PC-3 (cell line): ENCODE data around the gene GTF2H1. TPM values are rescaled to one million over a fixed set of nuclear protein-coding genes. Genes with fewer than 3 reads are reported as not detected.

Source experiments
- ATAC-seq: fragments of 200-7000 bp; cut with Tn5 transposase; 2 replicates; pipeline ENCODE4 v1.9.1; 2020; ENCODE audit warnings: mild to moderate bottlenecking, moderate library complexity
- Bru-seq: library from RNA; stranded (reverse); fragments of 400-500 nt; gene quantifications from one replicate; lab custom pipeline; 2021; lab: Mats Ljungman, UMichigan
- BruChase-seq, 2 experiments: library from RNA; stranded (reverse); fragments of 400-500 nt; gene quantifications; one replicate each; lab custom pipeline; 2021; lab: Mats Ljungman, UMichigan
- BruUV-seq: library from RNA; stranded (reverse); fragments of 400-500 nt; replicated peaks from 2 replicates; lab custom pipeline; 2021; lab: Mats Ljungman, UMichigan
- CTCF ChIA-PET: fragments of 300-600 bp; sonication (Branson Sonifier 250); formaldehyde crosslinking; loops from one replicate; lab custom pipeline; 2022; ENCODE audit warnings: antibody characterized with exemption; lab: Charles Lee
- POLR2A ChIA-PET: fragments of 300-600 bp; sonication (Branson Sonifier 250); formaldehyde crosslinking; loops from one replicate; lab custom pipeline; 2022; ENCODE audit warnings: antibody characterized with exemption; ENCODE audit not compliant: unreplicated experiment; lab: Charles Lee
- DNase-seq: peaks from one replicate; pipeline ENCODE4 v3.0.0-alpha.2; 2015
- H2AFZ ChIP-seq: fragments of 300-600 bp; sonication (generic); 2 replicates; pipeline ENCODE4 v1.6.0; 2016; ENCODE audit warnings: antibody characterized with exemption, low read length
- H3F3A ChIP-seq: fragments of 300-600 bp; sonication (generic); one replicate; pipeline ENCODE4 v1.6.0; 2017; ENCODE audit warnings: antibody characterized with exemption, low read length, control low read depth, mild to moderate bottlenecking; ENCODE audit not compliant: unreplicated experiment
- H3K27ac ChIP-seq: fragments of 300-600 bp; sonication (generic); 2 replicates; pipeline ENCODE4 v1.5.1; 2016; ENCODE audit warnings: mild to moderate bottlenecking, low read length
- H3K27me3 ChIP-seq: fragments of 300-600 bp; sonication (generic); 2 replicates; pipeline ENCODE4 v1.6.1; 2016; ENCODE audit warnings: low read length, mixed read lengths
- H3K36me3 ChIP-seq: fragments of 300-600 bp; sonication (generic); 2 replicates; pipeline ENCODE4 v1.6.1; 2016; ENCODE audit warnings: low read depth, mixed run types, low read length, mixed read lengths
- H3K4me1 ChIP-seq: fragments of 300-600 bp; sonication (generic); 2 replicates; pipeline ENCODE4 v1.5.1; 2016; ENCODE audit warnings: low read length; ENCODE audit not compliant: insufficient read depth
- H3K4me2 ChIP-seq: fragments of 300-600 bp; sonication (generic); 2 replicates; pipeline ENCODE4 v1.6.0; 2016; ENCODE audit warnings: low read length
- H3K4me3 ChIP-seq: fragments of 300-600 bp; sonication (generic); 2 replicates; pipeline ENCODE4 v1.5.1; 2016; ENCODE audit warnings: mild to moderate bottlenecking, low read length, mixed read lengths
- H3K79me2 ChIP-seq: fragments of 300-600 bp; sonication (generic); 2 replicates; pipeline ENCODE4 v1.6.1; 2017; ENCODE audit warnings: low read length, mixed read lengths
- H3K9ac ChIP-seq: fragments of 300-600 bp; sonication (generic); 2 replicates; pipeline ENCODE4 v1.6.0; 2016; ENCODE audit warnings: mild to moderate bottlenecking, low read length
- H3K9me2 ChIP-seq: fragments of 300-600 bp; sonication (generic); replicated peaks from 2 replicates; pipeline ENCODE4 v1.6.1; 2016; ENCODE audit warnings: mixed run types, low read length, mixed read lengths
- H3K9me3 ChIP-seq: fragments of 300-600 bp; sonication (generic); 2 replicates; pipeline ENCODE4 v1.6.1; 2016; ENCODE audit warnings: low read length, mixed read lengths
- H4K20me1 ChIP-seq: fragments of 300-600 bp; sonication (generic); 2 replicates; pipeline ENCODE4 v1.6.1; 2016; ENCODE audit warnings: low read length, mixed read lengths
- EZH2 ChIP-seq: fragments of 300-600 bp; sonication (generic); IDR thresholded peaks from one replicate; pipeline ENCODE4 v1.6.1; 2017; ENCODE audit warnings: antibody characterized with exemption, mild to moderate bottlenecking, low read length; ENCODE audit not compliant: unreplicated experiment
- intact Hi-C: fragments of 100-400 bp; cut with micrococcal nuclease; formaldehyde crosslinking; loops from 2 replicates; pipeline ENCODE4 v1.9.0; 2023
- long read RNA-seq: library from polyadenylated mRNA; unstranded; transcript quantifications from one replicate; pipeline ENCODE4 v2.0.0, GENCODE V29; 2021; ENCODE audit not compliant: unreplicated experiment
- total RNA-seq: library from RNA; depleted of rRNA; stranded (reverse); fragments of >200 nt; gene quantifications from 2 replicates; pipeline ENCODE4 v1.2.3, GENCODE V29; 2014; rRNA removed
- TF ChIP-seq, protein P1 (sequence below): fragments of 300-600 bp; sonication (generic); conservative IDR thresholded peaks from 2 replicates; pipeline ENCODE4 v1.5.1; 2017; ENCODE audit warnings: antibody characterized with exemption, low read depth, mild to moderate bottlenecking, low read length

GTF2H1 gene
- 32.7 and 33.5 TPM in 2 replicates for total RNA-seq
- Bru-seq, nascent RNA, result percentile 83 among the genes with signal in this experiment
- percentile 89 among the genes with signal in this experiment for BruChase-seq, experiment 1, labeled RNA remaining after a 6-hour chase
- percentile 87 among the genes with signal in this experiment for BruChase-seq, experiment 2, labeled RNA remaining after a 2-hour chase
- long read RNA-seq, transcript GTF2H1-203 (16 exons, 2,707 nt), result minor isoform, 5 of 114 reads
- long read RNA-seq, transcript GTF2H1-201 (15 exons, 2,982 nt), result major isoform, 79 of 114 reads
- long read RNA-seq, partial matches to known transcripts, result 13 of 114 reads
- long read RNA-seq, other reads (novel, unspliced or antisense), result 15 of 114 reads

DNA sequence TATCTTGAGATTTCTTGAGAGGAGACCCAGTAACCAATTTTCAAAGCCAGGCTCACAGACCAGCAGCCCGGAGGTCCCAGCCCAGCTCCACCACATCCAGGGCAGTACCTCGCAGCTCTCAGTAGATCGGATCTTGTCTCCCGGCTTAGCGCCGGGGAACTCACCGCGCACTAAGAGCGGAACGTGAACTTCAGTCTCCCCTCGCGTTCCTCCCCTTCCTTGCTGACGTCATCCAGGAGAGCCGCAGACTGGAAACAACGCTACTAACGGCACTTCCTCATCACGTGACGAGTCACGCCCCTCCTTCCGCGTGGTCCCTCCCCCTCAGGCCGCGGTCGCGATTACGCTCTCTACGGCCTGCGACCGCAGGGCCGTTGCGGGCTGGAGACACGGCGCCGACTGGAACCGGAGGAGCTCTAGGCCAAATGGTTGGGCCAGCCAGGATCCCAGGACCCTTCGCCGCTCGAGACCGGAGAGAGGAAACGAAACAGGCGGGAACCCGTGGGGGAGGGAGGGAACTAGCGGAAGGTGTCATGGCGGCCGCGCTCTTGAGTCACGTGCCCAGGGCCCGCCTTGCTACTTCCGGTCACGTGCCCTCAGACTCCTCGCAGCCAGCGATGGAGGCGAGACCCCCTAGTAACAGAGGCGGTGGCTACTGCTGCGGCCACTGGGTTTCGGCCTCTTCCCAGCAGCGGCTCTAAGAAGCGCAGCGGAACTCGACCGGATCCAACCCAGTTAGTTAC is at the start of gene GTF2H1, which contains the start of gene HPS5:
GTF2H1 (plus strand) TSS at position 599 of the 743 bp plus-strand sequence. CDS start 10,508 bp downstream, outside the sequence.
HPS5 (minus strand) TSS at position 172 of the 743 bp plus-strand sequence. CDS start 4,282 bp downstream, outside the sequence.
- peaks cover 41% of the 10 kb centered on the region for H3K4me1 ChIP-seq
- H3K27ac ChIP-seq, result peak within 1 kb of the TSS; percentile 92
- DNase-seq, result peak; percentile 97
- peak within 1 kb of the TSS; percentile 99 for H3K9ac ChIP-seq
- CTCF ChIA-PET, result interaction anchor here (0.6 to 0.8 kb wide), 2 partner anchors 78 to 216 kb away, joined by 3 read pairs; partner anchors contain the start of gene SAAL1
- peak; percentile 85 for ATAC-seq
- no peaks in the 10 kb centered on the region for H3K9me3 ChIP-seq
- H4K20me1 ChIP-seq, result 0 out of 2 replicates have a peak, but pooled peaks cover 8% of the 10 kb centered on the region
- no peaks in the 10 kb centered on the region for H3F3A ChIP-seq
- BruUV-seq, result no TSS peak
- H3K79me2 ChIP-seq, result peaks cover 90% of the 10 kb centered on the region
- H2AFZ ChIP-seq, result peak within 1 kb of the TSS; percentile 96
- peak within 1 kb of the TSS; percentile 92 for H3K4me2 ChIP-seq
- POLR2A ChIA-PET, result interaction anchor here (0.6 to 0.7 kb wide), 3 partner anchors 61 to 267 kb away, joined by 3 to 4 read pairs (median 4); partner anchors contain the start of gene UEVLD
- TF ChIP-seq EZH2, result no peak
- no peaks in the 10 kb centered on the region for H3K9me2 ChIP-seq
- intact Hi-C loops, result loop anchor here (1.0 to 10.0 kb wide), 6 partner anchors 62 to 313 kb away; partner anchors contain the start of genes SAA2, SPTY2D1 and TSG101
- no peaks in the 10 kb centered on the region for H3K27me3 ChIP-seq
- peaks cover under 1% of the 10 kb centered on the region; the same call in 1 of the 2 replicates for H3K36me3 ChIP-seq
- peak within 1 kb of the TSS; percentile 89 for H3K4me3 ChIP-seq

DNA sequence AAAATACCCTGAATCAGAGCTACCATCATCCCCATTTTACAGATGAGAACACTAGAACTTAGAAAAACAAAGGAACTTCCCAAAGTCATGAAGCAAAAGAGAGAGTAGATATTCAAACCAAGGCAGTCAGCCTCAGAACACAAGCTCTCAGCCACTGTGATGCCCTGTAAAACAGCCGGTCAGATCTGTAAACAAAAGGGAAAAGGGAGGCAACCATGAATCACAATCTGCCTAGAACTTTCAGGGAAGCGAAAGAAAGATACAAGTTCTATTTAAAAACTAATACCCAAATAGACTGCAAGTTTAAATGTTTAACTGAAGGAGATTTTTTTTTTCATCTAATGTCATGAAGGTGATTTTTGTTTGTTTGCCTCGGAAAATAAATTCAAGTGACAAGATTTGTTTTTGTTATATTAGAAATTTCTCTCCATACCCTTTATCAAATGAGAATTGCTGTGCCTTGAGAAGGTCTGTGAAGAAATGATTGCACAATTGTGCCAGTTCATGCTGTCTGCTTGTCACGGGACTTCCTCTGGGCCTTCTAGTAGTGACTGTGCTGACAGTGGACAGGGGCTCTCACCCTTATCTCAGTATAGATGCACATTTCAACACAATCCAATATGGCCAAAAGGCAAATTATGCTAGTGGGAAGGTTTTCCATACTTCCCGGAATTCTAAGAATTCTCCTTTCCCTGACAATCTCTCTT is 44.6 kb upstream of the GTF2H1 start:
- DNase-seq (no peak), ATAC-seq (peak; percentile 43)
- intact Hi-C loops, result no loop called here
- no peaks in the 10 kb centered on the region for H3K9me2 ChIP-seq
- no peaks in the 10 kb centered on the region for H3F3A ChIP-seq
- no peak overlapping the region for H2AFZ ChIP-seq
- H3K4me1 ChIP-seq, result no peaks in the 10 kb centered on the region
- no peaks in the 10 kb centered on the region for H3K9me3 ChIP-seq
- no peaks in the 10 kb centered on the region for H3K27me3 ChIP-seq
- peaks cover 10% of the 10 kb centered on the region; the same call in 1 of the 2 replicates for H3K36me3 ChIP-seq
- BruUV-seq, result no TSS peak
- no peak overlapping the region for H3K9ac ChIP-seq
- H3K4me3 ChIP-seq, result no peak overlapping the region
- no peaks in the 10 kb centered on the region for H4K20me1 ChIP-seq
- no peak overlapping the region for H3K27ac ChIP-seq
- no peak for TF ChIP-seq EZH2
- TF ChIP-seq, protein P1, sequence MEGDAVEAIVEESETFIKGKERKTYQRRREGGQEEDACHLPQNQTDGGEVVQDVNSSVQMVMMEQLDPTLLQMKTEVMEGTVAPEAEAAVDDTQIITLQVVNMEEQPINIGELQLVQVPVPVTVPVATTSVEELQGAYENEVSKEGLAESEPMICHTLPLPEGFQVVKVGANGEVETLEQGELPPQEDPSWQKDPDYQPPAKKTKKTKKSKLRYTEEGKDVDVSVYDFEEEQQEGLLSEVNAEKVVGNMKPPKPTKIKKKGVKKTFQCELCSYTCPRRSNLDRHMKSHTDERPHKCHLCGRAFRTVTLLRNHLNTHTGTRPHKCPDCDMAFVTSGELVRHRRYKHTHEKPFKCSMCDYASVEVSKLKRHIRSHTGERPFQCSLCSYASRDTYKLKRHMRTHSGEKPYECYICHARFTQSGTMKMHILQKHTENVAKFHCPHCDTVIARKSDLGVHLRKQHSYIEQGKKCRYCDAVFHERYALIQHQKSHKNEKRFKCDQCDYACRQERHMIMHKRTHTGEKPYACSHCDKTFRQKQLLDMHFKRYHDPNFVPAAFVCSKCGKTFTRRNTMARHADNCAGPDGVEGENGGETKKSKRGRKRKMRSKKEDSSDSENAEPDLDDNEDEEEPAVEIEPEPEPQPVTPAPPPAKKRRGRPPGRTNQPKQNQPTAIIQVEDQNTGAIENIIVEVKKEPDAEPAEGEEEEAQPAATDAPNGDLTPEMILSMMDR, result no peak
- ChIA-PET CTCF (interaction anchor here (0.6 kb wide), 1 partner anchor 46 kb away, joined by 3 read pairs; no protein-coding TSS in a partner anchor), POLR2A (interaction anchor here (0.6 kb wide), 1 partner anchor 37 kb away, joined by 3 read pairs; no protein-coding TSS in a partner anchor)
- H3K4me2 ChIP-seq, result no peak overlapping the region
- no peaks in the 10 kb centered on the region for H3K79me2 ChIP-seq
